Gastroesophageal sphincter (tissue), 3 donors: ENCODE data around the gene KPNA6.

Source experiments
- POLR2A ChIP-seq, 2 donors: fragments of 450-650 bp; IDR thresholded peaks; one replicate each; pipeline ENCODE4 v1.6.1; 2017; ENCODE audit warnings: antibody characterized with exemption in 2 of 2, mild to moderate bottlenecking in 2 of 2, moderate library complexity in 1 of 2
- POLR2AphosphoS5 ChIP-seq: sonication (generic); formaldehyde crosslinking; IDR thresholded peaks from one replicate; pipeline ENCODE4 v1.6.1; 2017; ENCODE audit warnings: antibody characterized with exemption
- TF ChIP-seq, protein P1 (sequence below), 4 experiments: fragments of 200-600 bp in 2 of 4; fragments of 450-650 bp in 2 of 4; sonication (generic) in 1 of 4; IDR thresholded peaks; one replicate each; pipeline ENCODE4 v1.5.1; 2017 to 2019; ENCODE audit warnings: antibody characterized with exemption in 4 of 4, mild to moderate bottlenecking in 2 of 4, moderate library complexity in 2 of 4

DNA sequence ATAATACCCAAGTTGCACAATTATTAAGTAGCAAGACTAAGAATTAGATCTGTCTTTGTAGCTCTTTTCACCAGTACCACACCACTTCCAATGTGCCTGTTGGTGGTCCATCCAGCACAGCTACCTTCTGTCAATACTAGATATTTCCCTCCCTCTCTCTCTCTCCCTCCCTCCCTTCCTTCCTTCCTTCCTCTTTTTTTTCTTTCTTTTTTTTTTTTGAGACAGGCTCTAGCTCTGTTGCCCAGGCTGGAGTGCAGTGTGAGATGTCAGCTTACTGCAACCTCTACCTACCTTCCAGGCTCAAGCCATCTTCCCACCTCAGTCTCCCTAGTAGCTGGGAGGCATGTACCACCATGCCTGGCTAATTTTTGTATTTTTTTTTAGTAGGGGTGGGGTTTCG lies 21.1 kb downstream of the KPNA6 start:
- TF ChIP-seq, protein P1, sequence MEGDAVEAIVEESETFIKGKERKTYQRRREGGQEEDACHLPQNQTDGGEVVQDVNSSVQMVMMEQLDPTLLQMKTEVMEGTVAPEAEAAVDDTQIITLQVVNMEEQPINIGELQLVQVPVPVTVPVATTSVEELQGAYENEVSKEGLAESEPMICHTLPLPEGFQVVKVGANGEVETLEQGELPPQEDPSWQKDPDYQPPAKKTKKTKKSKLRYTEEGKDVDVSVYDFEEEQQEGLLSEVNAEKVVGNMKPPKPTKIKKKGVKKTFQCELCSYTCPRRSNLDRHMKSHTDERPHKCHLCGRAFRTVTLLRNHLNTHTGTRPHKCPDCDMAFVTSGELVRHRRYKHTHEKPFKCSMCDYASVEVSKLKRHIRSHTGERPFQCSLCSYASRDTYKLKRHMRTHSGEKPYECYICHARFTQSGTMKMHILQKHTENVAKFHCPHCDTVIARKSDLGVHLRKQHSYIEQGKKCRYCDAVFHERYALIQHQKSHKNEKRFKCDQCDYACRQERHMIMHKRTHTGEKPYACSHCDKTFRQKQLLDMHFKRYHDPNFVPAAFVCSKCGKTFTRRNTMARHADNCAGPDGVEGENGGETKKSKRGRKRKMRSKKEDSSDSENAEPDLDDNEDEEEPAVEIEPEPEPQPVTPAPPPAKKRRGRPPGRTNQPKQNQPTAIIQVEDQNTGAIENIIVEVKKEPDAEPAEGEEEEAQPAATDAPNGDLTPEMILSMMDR (IDR thresholded peaks at IDR 0.05): no peak
- TF ChIP-seq POLR2AphosphoS5 (no peak), POLR2A (IDR thresholded peaks at IDR 0.05) (no peak)
